Measurements from ENCODE around the gene PRG2.

- TF ChIP-seq POLR2AphosphoS5 (IDR thresholded peaks at IDR 0.05; ENCODE audit: low read depth, low read length) (no peak), FOXP2 (optimal IDR thresholded peaks at IDR 0.05; ENCODE audit: borderline replicate concordance, extremely low read depth, extremely low read length, insufficient read depth) (no peak), REST (IDR thresholded peaks at IDR 0.05; ENCODE audit: insufficient read depth in 1 of 2, low read depth in 2 of 2, low read length in 2 of 2) (no peak), TAF1 (IDR thresholded peaks at IDR 0.05; ENCODE audit: borderline replicate concordance, insufficient read depth, low read length) (no peak)
Observed at GRCh38 chr11:57363131-57364080, 27.0 kb downstream of the PRG2 start.
